ENCODE data around the gene TEX52.
"Not testable (repeated sequence)": the region's sequence is repeated elsewhere in the genome, so short reads cannot be mapped to it uniquely, and the experiment has no call there.

The TEX52 gene

DNA sequence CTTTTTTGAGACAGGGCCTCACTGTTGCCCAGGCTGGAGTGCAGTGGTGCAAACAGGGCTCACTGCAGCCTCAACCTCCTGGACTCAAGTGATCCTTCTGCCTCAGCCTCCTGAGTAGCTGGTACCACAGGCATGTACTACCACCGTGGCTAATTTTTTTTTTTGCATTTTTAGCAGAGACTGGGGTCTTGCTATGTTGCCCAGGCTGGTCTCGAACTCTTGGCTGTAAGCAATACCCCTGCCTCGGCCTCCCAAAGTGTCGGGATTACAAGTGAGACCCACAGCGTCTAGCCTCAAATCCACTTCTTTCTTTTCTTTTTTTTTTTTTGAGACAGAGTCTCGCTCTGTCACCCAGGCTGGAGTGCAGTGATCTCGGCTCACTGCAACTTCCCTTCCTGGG lies 6.6 kb upstream of the TEX52 start:
- DNase-seq: not testable (repeated sequence)

DNA sequence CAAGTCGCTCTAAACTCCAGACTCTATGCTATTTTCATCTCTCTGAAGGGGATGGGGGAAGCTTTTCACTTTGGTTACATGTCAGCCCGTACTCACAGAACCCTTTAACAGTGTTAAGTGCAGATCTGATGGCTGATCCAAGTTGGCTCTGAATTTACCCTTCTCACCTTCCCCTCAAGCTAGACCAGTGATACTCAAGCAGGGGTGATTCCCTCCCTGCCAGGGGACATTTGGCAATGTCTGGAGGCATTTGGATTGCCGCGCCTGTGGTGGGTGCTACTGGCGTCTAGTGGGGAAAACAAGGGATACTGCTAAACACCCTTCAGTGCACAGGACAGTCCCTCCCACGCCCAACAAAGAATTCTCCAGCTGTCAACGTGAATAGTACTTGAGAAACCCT lies 6.0 kb upstream of the TEX52 start:
- no peak for DNase-seq

GRCh38 chr12:2860170-2860569 lies 3.3 kb upstream of the TEX52 start:
- DNase-seq: no peak

DNA sequence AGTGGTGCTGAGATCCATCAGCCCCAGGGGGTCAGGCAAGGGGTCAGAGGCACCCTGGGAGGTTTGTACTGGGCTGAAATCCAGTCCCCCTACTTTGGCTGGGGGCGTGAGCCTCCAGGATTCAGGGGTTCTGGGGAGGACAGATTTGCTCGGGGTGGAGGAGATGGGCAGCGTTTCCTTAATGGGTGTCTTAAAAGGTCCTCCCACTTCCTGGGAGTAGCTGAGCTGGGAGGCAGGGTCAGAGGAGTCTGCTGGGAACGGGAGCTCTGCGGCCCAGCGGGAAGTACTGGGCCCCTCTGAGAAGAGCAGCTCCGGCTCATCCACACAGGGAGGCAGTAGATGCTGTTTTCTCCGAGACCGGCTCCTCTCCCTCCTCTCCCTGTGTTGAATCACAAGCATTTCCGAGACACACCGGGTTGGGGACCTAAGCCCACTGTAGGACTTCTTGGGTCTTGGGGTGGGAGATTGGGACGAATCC lies 2.1 kb upstream of the TEX52 start:
- DNase-seq: no peak

- no peak for DNase-seq
Measured at GRCh38 chr12:2858334-2858733, 1.5 kb upstream of the TEX52 start.

GRCh38 chr12:2857576-2857975 lies 737 bp upstream of the TEX52 start:
- no peak for DNase-seq

- no peak for DNase-seq
Measured at GRCh38 chr12:2856051-2856450, 788 bp downstream of the TEX52 start.

GRCh38 chr12:2855546-2855945 lies 1.3 kb downstream of the TEX52 start:
- no peak for DNase-seq

DNA sequence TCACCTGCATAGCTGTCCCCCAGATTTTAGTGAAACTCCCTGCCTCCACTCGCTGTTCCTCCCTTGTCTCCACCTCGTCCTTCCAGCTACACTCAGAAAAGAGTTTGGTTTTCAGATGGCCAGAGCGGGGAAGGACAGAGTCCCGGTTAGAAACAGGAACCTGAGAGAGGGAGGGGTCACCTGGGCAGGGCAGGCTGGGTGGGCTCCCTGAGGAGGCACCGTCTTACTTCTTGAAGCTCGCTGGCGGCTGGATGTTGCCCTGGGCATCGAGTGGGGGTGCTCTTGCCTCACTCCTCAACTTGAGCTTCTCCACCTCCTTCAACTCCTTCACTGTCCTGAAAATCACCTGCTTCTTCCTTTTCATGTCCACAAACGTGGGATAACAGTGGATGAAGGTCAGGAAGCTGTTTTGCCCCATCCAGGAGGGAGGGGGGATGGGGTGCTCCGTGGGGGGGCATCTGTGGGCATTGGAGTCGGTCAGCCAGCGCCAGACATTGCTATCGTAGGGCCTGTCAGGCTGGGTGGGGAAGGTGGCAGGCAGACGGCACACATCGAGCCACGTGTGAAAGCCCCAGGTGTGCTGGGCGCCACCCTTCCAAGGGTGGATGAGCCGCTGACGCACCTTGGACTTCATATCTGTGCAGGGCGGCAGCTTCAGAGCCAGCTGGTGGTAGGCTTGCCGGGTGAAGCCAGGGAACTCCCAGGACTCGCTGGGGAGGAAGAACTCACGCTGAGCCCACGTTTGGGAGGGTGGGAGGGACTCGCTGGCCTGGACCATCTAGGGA lies 2.0 kb downstream of the TEX52 start:
- no peak for DNase-seq

DNA sequence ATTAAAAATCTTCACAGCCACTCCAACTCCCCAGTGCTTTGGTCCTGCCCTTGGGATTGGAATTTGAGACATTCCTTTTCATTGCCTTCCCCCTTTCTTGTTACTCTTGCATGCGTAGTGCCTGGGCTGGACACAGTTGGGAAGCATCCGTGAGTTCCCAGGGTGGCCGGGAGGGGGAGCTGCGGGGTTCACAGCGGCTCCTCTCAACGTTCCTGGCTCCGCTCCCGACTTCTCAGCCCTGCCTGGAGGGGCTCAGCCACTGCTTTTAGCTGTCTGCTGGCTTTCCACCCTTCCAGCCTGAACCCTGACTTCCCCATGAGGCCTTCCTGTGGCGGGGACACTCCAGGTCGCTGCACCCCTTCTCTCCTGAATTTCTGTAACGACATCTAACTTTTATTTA lies 3.2 kb downstream of the TEX52 start:
- peak; percentile 58 for DNase-seq

- DNase-seq: no peak
Measured at GRCh38 chr12:2851931-2852330, 4.9 kb downstream of the TEX52 start.

GRCh38 chr12:2845280-2845679 lies 11.6 kb downstream of the TEX52 start:
- DNase-seq: no peak

DNA sequence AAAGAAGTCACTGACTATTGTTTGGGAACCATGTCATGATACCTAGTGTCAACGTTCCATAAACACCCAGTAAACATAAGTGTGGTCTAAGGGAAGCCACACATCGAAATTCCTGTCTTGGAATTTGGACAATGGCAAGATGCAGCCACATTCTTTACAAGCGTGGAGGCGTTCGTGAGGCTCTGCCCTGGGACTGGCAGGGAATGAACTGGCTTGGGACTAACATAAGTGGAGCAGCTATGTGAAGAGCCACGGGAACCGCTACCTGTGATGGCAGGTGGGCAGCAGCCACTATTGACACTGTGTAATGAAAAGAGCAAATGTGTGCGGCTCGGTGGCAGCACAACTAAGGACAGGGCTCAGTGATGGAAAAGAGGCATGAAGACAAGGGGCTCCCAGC lies 12.1 kb downstream of the TEX52 start:
- DNase-seq: no peak

- no peak for DNase-seq
Measured at GRCh38 chr12:2842948-2843347, 13.9 kb downstream of the TEX52 start.

DNA sequence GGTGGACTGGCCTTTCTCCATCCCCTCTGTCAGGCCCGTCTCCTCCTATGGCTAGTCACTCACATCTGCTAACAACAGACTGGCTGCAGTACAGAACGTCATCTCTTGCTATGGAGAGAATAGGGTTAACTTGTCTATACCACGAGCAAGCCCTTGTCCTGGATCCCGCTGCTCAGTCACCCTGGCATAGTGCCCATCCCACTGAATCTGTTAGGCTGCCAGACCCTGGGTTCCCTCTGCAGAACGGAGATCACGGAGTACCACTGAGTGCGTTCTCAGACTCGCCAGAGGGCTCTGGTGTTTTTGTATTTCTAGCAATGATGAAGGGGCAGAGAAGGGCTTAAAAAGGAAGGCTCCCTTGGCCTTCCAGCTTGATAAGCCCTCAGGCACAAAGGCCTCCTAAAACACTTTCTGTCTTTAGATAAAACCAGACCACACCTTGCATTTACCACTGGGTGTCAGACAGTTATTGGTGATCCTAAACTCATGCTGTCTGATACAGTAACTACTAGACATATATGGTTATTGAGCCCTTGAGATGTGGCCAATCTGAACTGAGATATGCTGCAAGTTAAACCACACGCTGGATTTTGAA lies 15.7 kb downstream of the TEX52 start:
- no peak for DNase-seq

DNA sequence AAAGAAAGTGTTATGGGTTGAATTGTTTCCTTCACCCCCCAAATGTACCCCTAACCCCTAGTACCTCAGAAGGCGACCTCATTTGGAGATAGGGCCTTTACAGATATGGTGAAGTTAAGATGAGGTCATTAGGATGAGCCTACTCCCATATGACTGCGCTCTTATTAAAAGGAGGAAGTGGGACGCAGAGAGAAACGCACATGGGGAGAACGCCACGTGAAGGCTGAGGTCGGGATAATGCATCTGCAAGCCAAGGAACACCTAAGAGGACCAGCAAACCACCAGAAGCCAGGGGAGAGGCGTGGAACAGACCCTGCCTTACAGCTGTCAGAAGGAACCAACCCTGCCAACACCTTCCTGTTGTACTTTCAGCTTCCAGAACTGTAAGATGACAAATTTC lies 20.3 kb downstream of the TEX52 start:
- no peak for DNase-seq

- peak; percentile 79 for DNase-seq
Measured at GRCh38 chr12:2835691-2836403, 21.0 kb downstream of the TEX52 start.

- peak; percentile 80 for DNase-seq
Measured at GRCh38 chr12:2834581-2835491, 22.0 kb downstream of the TEX52 start, which contains the start of gene NRIP2. NRIP2 (minus strand) TSS chr12:2835035; CDS start chr12:2834983, 52 bp downstream.

DNA sequence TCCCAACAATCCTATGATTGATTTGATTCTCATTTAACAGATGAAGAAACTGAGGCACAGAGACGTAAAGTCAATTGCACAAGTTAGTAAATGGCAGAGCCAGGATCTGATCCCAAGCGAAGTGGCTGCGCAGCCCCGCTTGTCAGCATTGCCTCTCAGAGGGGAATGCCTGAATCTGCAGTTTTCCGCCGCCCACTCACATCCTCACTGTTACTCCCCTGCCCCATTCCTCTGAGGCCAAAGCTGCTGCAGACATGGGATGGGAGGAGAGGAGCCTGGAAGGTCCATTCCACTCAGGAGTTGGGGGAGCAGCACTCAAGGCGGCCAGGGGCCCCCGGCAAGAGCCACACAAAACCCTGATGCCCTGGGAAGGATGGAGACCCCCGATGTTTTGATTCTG lies 23.0 kb downstream of the TEX52 start:
- no peak for DNase-seq

- DNase-seq: peak; percentile 41
Measured at GRCh38 chr12:2833327-2833726, 23.5 kb downstream of the TEX52 start.

- DNase-seq: peak; percentile 73
Measured at GRCh38 chr12:2832550-2833127, 24.2 kb downstream of the TEX52 start.

- no peak for DNase-seq
Measured at GRCh38 chr12:2829275-2829674, 27.6 kb downstream of the TEX52 start.
